Renal cortical epithelial cell (primary cell): ENCODE results near the gene FOXN1. TPM values are rescaled to one million over a fixed set of nuclear protein-coding genes. Genes with fewer than 3 reads are reported as not detected.

ENCODE experiments used
- DNase-seq: peaks from one replicate; pipeline ENCODE4 v3.0.0-alpha.2; 2011; ENCODE audit warnings: low read depth
- total RNA-seq: library from RNA; depleted of rRNA; stranded (reverse); fragments of >200 nt; gene quantifications from 2 replicates; pipeline ENCODE4 v1.2.3, GENCODE V29; 2014

The FOXN1 gene
- total RNA-seq, 1 donor from 2014 or later = not detected

DNA sequence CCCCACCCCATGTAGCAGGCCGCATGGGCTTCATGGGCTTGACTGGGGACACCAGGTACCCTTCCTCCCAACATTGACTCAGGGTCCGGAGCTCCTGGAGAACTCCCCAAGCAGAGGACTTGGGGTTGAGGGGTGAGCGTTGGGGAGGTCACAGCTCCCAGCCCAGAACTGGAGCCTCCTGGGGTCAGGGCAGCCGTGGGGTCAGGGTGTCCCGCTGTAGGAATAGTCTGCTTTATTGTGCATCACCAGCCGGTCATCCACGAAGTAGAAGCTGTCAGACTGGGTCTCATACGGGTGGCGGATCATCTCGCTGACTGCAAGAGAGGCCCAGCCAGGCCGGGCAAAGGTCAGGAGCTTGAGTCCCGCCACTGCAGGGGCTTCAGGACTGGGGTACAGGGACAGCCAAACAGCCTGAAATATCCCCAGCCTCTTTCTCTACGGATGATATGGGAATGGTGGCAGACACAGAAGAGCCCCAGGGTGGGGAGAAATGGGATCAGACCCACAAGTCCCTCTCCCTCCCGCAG lies 41.0 kb downstream of the FOXN1 start:
- DNase-seq = no peak

DNA sequence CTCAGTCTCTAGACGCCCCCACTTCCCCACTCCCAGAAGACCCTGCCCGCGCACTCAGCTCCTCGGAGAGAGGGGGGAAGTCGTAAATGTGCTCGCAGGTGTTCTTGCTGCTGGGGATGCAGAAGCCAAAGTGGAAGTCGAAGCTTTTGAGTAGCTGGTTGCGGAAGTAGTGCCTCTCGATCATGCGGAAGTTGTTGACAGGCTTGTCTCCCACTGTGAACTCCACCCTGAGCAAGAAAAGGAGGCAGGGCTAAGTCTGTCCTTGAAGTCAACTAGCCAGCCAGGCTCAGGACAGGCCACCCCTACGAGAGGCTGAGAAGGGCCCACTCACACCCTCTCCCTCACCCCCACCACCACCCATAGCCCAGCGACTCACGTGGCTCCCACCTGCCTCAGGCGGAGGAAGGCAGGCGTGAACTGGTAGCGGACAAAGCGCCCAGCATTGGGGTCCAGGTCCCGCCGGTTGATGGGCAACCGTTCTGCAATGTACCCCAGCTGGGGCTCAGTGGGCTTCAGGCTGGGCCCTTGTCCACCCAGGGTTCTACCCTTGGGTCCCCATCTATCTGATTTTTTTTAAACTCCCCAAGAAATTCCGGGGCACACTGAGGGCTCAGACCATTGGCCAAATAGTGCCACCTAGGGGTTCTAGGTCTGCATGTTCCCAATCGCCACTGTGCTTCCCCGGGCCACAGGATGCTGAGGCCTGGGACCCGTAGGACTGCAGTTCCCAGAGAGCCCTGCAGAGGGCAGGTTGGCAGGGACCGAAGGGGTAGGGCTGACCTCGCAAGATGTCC lies 41.7 kb downstream of the FOXN1 start:
- peak; percentile 52 for DNase-seq

DNA sequence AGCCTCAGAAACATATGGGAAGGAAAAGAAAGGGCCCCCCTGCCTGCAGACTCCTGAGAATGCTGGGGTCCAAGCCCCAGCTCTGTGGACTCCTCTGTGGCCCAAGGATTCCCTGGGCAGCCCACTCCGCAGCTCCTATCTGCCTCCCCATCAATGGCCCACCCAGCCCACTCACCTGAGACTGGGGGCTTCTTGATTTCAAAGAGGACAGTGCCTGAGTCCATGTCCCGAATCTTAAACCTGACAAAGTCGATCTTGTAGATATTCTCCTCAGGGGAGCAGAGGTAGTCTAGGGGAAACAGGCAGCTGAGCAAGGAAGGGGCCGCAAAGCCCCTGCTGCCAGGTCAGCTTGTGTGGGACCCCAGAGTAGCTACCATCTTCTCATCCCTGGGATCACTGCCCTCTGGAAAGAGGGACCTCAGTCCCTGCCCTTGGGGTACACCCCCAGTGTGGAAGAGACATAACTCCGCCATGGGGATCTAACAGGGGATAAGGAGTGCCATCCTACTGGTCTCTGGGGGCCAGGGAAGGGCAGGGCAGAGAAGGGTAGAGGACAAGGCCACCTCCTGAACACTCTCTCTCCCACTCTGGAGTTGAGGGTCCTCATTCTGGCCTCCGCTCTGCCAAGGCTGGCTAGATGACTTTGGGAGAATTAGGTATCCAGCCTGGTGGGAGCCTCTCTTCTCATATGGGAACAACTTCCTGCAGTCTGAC lies 42.4 kb downstream of the FOXN1 start:
- DNase-seq = no peak

DNA sequence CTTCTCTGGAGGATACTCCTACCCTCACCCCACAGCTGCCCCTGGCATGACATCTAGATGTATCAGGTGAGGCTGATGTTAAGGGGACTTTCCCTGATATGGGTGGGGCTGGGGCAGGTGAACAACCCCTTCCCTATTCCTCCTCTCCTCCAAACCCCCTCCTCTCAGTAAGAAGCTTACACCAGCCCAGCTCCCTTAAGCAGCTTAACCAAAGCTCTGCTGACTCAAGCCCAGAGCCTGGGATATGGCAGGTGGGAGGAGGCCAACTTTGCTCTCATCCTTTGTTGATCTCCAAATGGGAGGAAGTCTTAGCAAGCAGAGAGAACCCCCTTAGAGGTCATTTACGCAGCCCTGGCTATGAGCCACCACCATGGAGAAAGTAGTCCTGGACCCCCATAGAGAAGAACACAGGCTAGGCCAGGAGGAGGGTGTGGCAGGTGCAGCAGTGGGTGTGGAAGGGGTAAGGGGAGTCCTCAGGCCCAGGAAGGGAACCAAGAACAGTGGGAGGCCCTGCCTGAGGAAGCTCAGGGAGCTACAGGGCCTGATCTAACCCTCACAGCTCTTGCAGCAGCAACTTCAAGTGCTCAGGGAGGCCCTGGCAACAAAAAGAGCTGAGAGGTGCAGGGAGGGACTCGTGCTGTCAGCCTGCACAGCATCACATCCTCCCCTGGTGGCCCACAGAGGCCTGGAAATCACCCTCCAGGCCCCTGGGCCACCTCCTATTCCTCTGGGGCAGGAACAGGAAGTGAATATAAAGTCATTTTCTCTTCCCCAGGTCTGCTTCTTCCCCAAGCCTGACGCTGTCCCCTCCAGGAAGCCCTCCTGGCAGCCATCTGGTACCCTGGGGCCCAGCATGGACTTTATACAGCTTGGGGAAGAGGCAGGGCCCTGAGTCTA lies 43.3 kb downstream of the FOXN1 start:
- no peak for DNase-seq

DNA sequence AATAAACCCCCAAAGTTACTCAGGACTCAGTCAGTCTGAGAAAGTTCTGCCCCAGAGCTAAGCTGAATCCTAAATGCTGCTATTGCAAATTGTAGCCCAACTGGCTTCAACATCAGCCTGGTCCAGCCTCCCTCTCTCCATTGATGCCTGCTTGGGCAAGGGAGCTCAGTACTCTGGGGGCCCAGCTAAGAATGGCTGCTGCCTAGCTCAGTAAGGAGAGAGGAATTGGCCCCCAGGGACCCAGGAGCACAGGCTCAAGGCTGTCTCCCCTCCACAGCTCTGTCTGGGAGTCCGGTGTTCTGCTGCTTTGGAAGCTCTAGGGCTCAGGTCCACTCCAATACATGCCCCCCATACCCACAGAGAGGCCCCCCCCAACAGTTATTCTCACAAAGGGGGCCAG lies 44.7 kb downstream of the FOXN1 start:
- DNase-seq = no peak

DNA sequence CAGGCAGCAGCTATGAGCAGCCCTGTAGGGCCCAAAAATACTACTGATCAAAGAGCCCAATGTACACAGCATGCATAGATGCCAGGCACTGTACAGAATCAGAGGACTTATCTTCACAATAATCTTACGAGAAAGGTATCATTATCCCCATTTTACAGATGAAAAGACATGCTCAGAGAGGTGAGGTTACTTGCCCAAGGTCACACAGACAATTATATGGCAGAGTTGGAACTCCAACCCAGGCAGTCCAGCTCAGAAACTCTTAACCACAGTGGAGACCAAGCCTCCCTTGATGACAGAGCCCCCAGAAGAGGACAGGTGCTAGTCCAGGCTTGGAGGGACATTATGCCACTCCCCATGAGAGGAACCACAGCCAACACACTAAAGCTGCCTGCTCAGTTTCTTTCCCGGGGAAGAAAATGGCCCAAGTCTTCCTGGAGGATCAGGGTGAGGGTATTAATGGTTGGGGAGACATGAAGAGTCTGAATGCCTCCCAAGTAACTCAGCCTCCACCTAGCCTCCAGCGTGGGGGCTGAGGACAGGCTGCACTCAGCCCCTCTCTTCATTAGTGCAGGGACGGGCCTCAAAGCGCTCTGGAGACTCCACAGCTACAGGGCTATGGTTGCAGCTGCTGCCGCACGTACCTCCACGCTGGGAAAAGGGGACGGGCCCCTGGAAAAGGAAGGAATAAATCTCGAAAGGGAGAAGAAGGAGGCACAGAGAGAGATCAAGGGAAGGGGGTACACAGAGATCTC lies 45.5 kb downstream of the FOXN1 start:
- DNase-seq = no peak

DNA sequence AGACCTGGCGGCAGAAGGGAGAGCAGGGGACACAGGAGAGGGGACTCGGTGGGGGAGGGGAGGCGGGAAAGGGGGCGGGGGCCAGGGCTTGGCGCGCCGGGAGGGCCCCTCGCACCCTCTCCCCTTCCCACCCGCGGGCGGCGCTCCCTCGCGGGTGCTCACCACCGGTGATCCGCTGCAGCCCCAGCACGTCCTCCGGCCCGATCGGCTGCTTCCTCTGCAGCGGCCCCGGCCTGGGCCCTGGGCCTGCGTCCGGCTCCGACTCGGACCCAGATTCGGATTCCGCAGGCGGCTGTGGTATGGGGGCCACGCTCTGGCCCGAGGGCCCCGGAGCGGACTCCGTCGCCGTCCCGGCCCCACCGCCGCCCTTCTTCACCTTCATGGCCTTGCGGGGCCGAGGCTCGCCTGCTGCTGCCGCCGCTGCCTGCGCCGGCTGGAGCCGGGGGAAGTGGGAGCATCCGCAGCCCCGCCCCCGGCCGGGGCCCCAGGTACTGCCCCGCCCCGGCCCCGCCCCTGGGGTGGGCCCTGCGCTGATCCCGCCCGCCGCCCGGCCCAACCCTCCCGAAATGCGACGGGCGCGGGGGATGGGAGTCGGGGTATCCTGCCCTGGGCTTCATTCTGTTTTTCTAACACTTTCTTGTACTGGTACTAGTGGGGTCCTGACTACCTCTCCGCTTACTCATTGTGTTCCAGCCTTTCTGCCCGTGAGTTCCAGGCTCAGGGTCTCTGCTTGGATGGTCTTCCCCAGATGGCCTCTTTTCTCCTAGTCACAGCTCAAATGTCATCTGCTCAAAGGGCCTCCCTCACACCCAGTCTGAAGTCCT lies 46.2 kb downstream of the FOXN1 start, which contains the start of gene UNC119:
Gene UNC119 (minus strand): TSS at position 449 of the 824 bp plus-strand sequence. CDS start 67 bp downstream, at position 382.
- no peak for DNase-seq

DNA sequence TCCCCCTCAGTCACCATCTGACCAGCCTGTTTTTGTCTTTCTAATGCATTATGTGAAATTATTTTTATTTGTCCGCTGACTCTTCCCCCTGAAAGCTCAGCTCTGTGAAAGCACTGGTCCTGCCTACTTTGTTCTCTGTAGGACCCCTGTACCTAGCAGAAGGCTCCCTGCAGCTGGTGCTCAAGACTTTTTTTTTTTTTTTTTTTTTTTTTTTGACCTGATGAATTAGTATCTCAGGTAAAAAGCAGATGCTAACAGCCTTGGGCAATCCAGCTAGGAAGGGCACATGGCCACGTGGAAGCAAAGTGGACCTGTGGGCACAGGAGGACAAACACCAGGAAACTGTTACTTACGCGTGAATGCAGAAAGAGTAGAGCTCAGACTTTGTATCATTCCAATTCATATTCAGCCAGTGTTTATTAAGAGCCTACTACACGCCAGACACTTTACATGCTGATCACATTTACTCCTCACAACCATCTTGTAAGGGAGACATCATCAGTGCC lies 46.9 kb downstream of the FOXN1 start:
- no peak for DNase-seq

DNA sequence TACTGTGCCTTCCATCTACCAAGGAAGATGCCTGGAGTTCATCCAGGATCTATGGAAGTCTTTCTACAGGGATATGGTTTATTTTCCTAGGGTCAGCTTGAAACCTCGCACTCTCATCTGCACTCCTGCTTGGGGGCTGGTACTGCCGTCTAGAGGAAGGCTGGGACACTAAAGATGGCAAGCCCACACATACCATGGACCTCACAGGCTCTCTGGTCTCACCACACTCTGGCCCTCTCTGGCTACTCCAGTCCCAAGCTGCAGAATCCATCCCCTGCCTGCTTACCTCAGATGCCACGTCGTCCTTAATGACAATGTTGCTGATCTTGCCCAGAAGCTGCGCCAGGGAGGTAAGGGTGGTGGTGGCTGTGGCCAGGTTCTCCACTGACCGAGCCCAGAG lies 48.4 kb downstream of the FOXN1 start:
- no peak for DNase-seq

DNA sequence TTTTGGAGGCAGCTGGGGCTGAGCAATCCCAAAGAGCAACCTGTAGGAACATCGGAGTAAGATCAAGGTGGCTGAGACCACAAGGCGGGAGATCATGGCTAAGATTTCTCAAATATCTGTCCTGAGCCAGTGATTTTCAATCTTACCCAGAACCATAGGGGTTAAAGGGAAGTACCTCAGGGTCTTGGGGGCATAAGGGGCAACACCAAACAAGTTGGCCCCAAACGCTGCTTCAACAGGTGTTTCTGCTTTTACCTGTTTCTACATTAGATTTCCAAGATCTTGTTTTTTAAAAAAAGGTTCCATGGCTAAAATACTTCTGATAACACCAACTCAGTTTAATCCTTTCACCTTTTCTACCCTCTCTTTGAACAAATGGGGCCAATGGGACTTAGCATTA lies 48.9 kb downstream of the FOXN1 start:
- no peak for DNase-seq

DNA sequence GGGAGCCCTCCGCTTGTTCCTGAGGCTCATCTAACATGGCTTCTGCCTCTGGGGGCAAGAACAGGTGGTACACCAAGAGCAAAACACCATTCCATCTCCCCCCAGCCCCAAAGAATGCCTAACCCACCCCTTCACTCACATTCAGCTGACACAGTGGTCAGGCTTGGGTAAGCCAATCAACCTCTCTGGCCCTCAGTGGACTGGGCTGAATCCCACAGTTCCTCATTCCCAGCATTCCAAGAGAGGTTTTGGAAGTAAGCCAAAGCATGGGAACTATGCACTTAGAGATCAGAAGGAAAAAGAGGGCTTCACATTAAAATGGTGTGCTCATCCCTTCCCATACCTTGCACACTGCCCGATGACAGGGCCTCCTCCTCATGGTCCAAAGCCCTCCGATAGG lies 57.3 kb downstream of the FOXN1 start:
- peak; percentile 93 for DNase-seq

DNA sequence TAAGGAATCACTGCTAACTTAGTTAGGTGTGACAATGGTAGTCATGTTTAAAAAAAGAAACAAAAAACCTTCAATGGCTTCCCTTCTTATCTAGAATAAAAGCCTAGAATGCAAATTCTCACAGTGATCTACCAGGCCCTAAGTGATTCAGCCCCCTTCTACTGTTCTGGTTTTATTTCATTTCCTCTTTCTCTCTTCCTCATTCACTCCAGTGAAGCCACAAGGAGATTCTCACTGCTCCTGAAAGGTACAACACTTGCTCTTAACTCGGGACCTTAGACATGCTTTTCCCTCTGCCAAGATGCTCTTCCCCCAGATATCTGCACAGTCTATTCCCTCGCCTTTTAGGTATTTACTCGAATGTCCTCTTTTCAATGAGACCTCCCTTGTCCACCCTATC lies 61.5 kb downstream of the FOXN1 start:
- no peak for DNase-seq

DNA sequence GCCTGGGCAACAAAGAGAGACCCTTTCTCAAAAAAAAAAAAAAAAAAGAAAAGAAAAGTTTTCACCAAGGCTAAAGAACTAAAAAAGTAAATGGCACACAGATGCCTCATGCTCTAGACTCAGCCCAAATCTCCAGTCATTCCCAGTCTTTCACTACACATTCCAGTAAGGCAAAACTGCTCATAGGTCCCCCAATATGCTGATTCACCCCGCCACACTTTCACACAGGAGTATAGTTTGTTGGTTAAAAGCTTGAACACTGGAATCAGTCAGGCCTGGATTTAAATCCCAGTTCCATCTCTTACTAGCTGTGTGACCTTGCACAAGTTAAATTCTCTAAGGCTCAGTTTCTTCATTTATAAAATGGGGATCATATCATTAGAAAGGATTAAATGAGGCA lies 63.3 kb downstream of the FOXN1 start:
- no peak for DNase-seq

DNA sequence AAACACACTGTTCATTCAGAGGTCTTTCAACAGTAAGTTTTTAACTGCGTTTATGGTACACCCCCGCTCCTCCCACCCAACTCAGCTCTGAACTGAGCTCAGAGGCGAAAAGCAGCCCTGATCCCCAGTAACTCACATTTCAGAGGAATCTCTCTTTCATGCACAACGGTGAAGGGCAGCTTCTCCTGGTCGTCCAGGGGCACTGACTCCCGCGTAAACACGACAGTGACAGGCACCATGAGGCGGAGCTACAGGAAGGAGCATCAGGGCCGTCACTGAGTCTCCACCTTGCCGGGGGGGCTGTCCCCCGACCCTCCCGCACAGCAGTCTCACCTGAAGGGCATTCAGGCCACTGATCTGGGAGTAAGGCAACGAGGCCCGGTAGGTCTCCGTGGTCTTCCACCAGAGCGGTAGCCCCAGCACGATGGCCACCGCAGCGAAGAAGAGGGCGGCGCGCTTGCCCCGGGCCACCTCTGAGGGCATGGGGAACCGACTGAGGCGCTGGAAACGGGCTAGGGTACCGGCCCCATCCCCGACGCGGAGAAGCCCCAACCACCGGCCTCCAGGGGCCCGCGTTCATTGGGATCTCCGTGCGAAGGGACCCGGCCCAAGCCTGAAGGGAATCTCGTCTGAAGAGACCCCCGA lies 64.7 kb downstream of the FOXN1 start:
- no peak for DNase-seq

DNA sequence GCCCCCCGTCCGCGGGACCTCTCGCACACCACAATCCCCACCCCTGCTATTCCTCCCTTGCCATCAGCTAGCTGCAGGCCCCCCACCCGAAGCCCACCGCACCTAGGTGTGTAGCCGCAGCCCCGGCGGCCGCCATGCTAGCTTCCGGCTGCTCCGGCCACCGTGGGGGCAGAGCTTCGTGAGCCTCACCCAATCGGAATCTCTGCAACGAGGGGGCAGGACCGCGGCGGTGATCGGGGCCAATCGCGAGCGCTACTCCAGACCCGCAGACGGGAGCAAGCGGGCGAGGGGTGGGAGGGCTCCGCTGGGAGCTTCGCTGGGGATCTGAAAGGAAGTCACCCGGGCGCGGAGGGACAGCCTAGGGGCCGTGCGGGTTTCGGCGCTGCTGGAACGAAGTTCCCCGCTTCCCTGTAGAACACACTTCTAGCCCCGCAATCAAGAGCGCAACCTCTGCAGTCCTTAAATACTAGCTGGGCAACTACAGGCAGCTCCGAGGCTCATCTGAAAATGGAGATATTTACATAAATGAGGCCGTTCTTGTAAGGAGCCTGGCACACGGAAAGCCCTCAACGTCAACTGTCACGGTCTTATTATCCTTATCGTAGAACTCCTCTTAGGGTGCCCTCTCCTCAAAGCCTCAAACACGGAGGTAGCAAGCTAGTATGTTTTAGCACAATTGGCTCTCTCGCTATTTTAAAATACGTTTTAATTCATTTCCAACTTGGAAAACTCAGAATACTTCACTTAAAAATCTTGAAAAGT lies 65.4 kb downstream of the FOXN1 start, which contains the start of gene PIGS:
Gene PIGS (minus strand): TSS at position 164 of the 762 bp plus-strand sequence. CDS start 28 bp downstream, at position 136.
- peak; percentile 84 for DNase-seq

DNA sequence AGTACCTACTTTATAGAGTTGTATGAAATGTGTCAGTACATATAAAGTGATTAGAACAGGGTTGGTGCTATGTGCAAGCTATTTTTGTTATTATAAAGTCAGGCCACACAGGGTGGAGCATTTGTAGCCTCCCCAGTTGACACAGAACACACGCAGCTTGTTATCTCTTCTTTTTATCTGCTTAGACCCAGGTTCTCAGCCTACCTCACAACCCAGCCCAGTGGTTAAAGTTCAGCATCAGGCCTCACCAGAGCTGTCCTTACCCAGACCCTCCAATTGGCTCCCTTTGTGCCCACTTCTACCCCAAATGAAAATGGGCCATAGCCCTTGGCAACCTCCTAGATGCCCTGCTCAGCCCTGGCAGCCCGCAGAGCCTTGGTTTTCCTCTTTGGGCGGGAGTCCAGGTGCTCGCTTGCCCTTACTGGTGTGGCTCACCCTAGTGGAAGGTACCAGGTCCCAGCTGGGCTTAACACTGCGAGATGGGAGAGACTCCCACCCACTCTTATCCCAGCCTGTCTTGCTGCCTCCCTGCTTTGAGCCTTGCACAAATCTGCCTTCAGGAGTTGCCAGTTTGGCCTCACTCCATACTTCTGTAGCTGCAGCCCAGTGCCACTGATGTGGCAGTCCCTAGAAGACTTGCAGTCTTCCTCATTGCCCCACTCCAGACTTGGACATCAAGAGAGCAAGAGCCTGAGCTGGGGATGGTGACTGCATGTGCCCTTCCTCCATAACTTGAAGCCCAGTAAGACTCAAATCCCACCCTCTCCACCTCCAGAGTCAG lies 66.3 kb downstream of the FOXN1 start:
- no peak for DNase-seq

DNA sequence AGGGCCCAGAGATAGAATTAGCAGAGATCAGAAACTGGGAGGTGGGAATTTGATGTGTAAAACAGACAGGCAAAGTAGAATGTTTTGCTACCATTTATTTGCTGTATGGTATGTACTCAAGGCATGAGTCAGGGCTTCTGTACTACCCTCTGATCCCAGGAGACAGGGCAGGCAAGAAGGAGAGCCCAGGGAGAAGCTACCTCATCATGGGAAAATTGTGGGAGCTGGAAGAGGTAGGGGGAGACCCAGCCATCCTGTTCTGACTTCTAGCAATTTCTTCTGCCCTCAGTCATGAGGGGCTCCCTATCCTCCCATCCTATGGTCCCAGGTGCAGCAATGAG lies 66.9 kb downstream of the FOXN1 start:
- no peak for DNase-seq

DNA sequence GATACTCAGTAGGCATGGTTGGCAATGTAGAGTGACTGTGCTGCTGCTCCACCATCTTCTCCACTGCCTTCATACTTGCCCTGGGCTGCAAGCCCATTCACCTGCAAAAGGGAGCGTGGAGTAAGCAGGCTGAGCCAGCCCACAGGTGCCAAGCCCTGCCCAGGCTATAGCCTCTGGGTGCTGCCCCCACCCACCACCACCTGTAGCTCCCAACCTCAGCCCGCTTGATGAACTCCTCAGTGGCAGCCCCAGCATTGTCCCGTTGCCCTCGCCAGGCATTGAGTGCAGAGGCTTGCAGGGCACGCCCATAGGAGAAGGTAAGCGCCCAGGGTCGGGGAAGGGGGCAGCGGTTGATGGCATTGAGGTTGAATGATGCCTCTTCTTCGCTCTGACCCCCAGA lies 67.4 kb downstream of the FOXN1 start:
- DNase-seq = no peak
